ENCODE data around the gene PIGS. TPM values are rescaled to one million over a fixed set of nuclear protein-coding genes. Genes with fewer than 3 reads are reported as not detected.

Gene PIGS
- total RNA-seq, 1 donor from 2014 or later = 43.0 TPM

DNA sequence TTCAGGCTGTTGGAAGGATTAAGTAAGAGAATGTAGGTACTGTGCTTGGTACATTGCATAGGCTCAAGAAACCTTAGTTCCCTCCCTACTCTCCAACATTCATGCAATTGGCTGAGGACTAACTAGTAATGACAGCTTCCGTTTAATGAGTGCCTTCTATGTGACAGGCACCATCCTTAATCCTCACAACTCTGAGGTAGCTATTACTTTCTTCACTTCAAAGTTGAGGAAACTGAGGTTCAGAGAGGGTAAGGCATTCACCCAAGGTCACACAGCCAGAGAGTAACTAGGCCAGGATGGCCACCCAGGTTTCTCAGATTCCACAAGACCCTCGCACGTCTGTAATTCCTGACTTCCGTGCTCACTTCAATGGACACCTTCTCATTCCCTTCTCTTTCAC, 41.1 kb downstream of the PIGS start:
- intact Hi-C loops (cut with DNase I) = no loop called here
- ATAC-seq = no peak
- no peaks in the 10 kb centered on the region for H3K36me3 ChIP-seq
- H3K4me3 ChIP-seq = no peak overlapping the region
- DNase-seq = no peak
- no peak overlapping the region for H3K27ac ChIP-seq
- TF ChIP-seq, protein P1, sequence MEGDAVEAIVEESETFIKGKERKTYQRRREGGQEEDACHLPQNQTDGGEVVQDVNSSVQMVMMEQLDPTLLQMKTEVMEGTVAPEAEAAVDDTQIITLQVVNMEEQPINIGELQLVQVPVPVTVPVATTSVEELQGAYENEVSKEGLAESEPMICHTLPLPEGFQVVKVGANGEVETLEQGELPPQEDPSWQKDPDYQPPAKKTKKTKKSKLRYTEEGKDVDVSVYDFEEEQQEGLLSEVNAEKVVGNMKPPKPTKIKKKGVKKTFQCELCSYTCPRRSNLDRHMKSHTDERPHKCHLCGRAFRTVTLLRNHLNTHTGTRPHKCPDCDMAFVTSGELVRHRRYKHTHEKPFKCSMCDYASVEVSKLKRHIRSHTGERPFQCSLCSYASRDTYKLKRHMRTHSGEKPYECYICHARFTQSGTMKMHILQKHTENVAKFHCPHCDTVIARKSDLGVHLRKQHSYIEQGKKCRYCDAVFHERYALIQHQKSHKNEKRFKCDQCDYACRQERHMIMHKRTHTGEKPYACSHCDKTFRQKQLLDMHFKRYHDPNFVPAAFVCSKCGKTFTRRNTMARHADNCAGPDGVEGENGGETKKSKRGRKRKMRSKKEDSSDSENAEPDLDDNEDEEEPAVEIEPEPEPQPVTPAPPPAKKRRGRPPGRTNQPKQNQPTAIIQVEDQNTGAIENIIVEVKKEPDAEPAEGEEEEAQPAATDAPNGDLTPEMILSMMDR (IDR thresholded peaks at IDR 0.05) = no peak
- no peaks in the 10 kb centered on the region for H3K9me3 ChIP-seq
- H3K4me1 ChIP-seq = no peaks in the 10 kb centered on the region
- no peaks in the 10 kb centered on the region for H3K27me3 ChIP-seq

DNA sequence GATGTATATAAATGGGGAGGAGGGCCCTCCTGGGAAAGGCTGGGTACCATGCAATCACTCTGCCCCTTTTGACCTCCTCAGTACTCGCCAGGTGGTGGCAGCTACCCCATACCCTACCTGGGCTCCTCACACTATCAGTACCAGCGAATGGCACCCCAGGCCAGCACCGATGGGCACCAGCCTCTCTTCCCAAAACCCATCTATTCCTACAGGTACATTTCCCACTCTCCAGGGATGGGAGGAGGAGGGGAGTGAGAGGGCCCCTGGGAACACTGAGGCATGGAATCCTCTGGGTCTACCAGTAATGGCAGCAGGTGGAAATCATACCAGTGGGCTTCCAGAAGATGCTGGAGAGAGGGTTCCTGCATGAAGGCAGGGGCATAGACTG, 42.3 kb downstream of the PIGS start:
- DNase-seq = no peak
- Histone ChIP-seq H3K27me3 (no peaks in the 10 kb centered on the region), H3K9me3 (no peaks in the 10 kb centered on the region), H3K4me3 (no peak overlapping the region), H3K27ac (no peak overlapping the region), H3K36me3 (no peaks in the 10 kb centered on the region), H3K4me1 (no peaks in the 10 kb centered on the region)
- intact Hi-C loops (cut with DNase I) = no loop called here
- TF ChIP-seq, protein P1 (IDR thresholded peaks at IDR 0.05) = no peak
- no peak for ATAC-seq

DNA sequence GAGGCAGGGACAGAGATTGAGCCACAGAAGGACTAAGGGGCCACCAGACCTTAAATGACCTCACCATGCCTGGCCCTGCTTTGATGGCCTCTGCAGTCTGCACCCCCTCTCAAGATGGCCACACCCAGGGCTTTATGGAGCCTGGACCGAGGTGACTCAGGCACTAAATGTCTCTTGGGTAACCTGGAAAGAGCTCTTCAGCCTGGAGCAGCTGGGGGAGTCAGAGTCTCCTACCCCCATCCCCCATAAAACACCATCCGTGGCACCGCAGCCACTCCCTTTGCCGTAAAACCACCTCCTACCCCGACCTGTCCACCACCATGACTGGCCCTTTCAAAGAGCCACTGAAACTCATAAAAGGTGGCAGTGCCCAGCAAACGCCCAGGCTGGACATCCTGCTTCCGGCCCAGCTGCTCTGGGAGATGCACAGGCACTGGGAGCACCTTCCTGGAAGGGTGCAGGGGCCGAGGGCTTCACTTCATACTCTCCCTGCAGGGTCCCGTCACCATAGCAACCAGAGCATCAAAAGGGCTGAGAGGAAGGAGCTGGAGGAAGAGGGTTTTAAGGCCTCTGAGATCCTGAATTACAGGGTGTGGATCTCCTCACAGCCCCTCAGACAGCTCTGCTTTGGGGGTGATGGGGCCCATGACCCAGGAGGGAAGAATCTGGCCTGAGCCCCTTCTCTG, 42.9 kb downstream of the PIGS start:
- Histone ChIP-seq H3K36me3 (no peaks in the 10 kb centered on the region), H3K4me3 (no peak overlapping the region), H3K9me3 (no peaks in the 10 kb centered on the region), H3K27me3 (no peaks in the 10 kb centered on the region), H3K27ac (no peak overlapping the region), H3K4me1 (no peaks in the 10 kb centered on the region)
- ATAC-seq = peak; percentile 48
- DNase-seq = no peak
- TF ChIP-seq, protein P1 (IDR thresholded peaks at IDR 0.05) = no peak
- intact Hi-C loops (cut with DNase I) = no loop called here

DNA sequence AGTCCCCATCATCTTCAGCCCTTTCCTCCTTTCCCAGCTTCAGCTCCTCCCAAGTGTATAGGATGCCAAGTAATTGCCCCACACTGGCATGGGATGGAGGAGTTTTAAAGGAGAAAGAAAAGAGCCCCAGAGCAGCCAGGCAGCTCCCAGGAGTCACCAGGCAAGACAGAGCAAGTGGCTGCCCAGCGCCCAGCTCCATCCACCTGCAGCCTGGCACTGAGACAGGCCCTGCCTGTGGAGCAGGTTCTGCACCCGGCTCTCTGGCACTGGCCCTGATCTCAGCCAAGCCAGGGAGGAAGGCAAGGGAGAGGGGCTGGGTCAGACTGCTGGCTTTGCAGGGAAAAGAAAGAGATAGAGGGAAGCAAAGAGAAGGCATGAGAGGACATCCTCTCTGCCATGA, 43.5 kb downstream of the PIGS start:
- intact Hi-C loops (cut with DNase I) = no loop called here
- no peak overlapping the region for H3K27ac ChIP-seq
- DNase-seq = peak; percentile 83

DNA sequence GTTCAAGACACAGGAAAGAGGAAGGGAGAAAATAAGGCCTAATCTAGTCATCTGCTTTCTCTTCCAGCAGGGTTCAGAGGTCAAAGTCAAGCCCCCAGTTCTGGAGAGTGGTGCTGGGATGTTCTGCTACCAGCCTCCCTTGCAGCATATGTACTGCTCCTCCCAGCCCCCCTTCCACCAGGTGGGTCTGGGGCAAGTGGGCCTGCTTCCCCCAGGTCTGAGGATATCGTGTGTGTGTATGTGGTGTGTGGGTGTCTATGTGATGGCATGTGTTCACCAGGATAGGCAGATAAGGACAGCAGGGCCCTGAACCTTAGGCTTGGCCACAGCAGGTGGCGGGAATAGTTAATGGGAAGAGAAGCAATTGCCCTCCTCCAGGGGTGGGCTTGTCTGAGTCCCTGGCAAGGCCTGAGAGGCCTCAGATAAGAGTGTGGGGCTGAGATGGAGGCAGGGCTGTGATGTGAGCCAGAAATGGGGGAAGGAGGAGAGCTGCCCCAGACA, 44.1 kb downstream of the PIGS start:
- intact Hi-C loops (cut with DNase I) = no loop called here
- no peak for ATAC-seq
- no peaks in the 10 kb centered on the region for H3K27me3 ChIP-seq
- DNase-seq = no peak
- no peaks in the 10 kb centered on the region for H3K9me3 ChIP-seq
- H3K27ac ChIP-seq = no peak overlapping the region
- H3K4me1 ChIP-seq = no peaks in the 10 kb centered on the region
- TF ChIP-seq, protein P1 (IDR thresholded peaks at IDR 0.05) = no peak
- no peaks in the 10 kb centered on the region for H3K36me3 ChIP-seq
- H3K4me3 ChIP-seq = no peak overlapping the region

More for the DNA sequence above, 43.5 kb downstream of the PIGS start:
- Histone ChIP-seq H3K36me3 (no peaks in the 10 kb centered on the region), H3K4me1 (no peaks in the 10 kb centered on the region), H3K9me3 (no peaks in the 10 kb centered on the region), H3K4me3 (no peak overlapping the region), H3K27me3 (no peaks in the 10 kb centered on the region)
- peak; percentile 53 for ATAC-seq
- TF ChIP-seq, protein P1 (IDR thresholded peaks at IDR 0.05) = no peak

Measured in upper lobe of right lung (tissue), 1 donor.